Measurements from ENCODE around the gene CGNL1.

The CGNL1 gene

DNA sequence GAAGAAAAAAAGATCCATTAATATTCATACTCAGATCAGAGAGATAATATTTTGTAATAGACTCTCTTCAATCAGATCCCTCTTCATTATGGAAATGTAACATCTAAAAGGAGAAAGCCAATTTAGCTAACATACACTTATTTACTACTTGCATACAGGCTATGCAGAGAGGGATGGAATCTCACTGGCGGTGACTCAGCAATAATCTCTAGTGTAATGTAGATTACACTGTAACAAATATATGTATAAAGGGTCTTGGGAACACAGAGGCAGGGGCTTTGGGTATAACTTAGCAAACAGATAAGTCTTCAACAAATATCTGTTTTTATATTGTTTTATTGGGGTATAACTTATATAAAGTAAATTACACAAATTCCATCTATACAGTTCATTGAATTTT, 69.6 kb downstream of the CGNL1 start:
- in situ Hi-C loops (cut with MboI; ENCODE audit: low sequenced_read_pairs), result no loop called here

DNA sequence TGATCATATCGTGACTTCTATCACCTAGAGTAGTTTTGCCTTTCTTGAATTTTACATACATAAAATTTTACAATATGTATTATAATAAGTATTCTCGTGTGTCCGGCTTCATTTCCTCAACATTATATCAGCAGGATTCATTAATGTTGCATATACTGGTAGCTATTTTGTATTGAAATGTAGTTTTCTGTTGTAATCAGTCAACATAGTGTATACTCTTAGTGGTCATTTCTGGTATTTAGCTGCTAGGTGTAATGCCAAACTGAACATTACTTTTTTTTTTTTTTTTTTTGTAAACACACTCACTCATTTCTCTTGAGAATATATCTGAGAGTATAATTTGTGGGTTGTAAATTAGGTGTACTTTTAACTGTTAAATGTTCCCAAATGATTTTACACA, 70.1 kb downstream of the CGNL1 start:
- in situ Hi-C loops (cut with MboI; ENCODE audit: low sequenced_read_pairs), result no loop called here

DNA sequence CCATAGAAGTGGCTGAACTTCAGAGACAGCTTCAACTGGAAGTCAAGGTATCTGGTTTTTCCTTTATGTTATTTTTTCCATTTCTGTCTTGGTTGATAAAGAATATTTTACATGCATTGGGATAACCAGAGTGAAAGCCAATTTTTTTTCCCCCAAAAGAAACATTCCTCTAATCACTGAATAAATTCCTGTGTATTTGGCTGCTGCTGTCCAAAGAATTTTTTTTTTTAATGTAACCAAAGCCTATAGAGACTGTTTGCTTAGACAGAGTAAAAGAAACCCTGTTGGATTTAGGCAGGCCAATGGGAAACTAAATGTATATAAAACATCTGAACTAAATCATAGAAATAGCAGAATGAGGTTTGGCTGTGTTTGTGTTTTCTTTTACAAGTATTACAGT, 75.2 kb downstream of the CGNL1 start:
- in situ Hi-C loops (cut with MboI; ENCODE audit: low sequenced_read_pairs), result no loop called here

DNA sequence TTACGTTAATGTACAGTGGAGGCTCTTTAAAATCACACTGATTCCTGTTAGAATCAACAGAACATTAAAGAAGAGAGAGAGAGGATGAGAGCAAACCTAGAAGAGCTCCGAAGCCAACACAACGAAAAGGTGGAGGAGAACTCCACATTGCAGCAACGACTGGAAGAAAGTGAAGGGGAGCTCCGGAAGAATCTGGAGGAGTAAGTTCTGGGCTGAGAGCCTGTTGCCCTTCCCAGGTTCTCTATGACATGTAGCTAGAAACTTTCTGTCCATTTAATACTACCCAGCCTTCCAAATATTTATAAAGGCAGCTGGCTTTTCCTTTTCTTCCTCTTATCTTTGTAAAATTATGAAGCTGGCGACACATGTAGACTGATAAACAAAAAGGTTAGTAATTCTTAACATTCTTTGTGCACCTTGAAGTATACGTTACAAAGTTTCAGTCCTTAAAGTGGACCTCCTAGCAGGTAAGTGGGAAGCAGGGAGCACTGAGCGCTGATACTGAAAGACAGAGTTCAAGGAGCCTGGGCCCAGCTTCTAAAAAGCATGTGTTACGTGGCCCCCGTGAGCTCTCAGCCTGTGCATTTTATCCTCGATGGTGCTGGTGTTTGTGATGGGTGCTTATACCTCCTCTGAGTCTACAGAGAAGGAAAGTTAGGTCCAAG, 75.9 kb downstream of the CGNL1 start:
- in situ Hi-C loops (cut with MboI; ENCODE audit: low sequenced_read_pairs), result no loop called here

DNA sequence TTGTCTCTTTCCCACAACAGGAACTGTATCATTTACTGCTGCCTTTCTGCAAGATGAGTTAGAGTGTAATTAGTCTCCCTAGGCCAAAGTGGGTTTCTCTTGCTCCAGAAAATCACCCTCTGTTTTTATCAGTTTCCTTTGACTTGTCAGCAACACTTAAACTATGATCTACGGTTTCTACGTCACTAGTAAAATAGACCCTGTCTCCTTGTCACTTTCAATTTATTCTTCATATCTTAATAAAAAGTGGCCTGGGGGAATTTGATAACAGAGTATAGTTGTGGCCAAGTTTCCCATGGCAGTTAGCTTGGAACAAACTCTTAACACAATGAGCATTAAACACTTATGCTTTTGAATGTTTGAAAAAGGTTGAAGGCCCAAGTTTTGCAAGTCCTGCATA, 79.6 kb downstream of the CGNL1 start:
- in situ Hi-C loops (cut with MboI; ENCODE audit: low sequenced_read_pairs), result no loop called here

DNA sequence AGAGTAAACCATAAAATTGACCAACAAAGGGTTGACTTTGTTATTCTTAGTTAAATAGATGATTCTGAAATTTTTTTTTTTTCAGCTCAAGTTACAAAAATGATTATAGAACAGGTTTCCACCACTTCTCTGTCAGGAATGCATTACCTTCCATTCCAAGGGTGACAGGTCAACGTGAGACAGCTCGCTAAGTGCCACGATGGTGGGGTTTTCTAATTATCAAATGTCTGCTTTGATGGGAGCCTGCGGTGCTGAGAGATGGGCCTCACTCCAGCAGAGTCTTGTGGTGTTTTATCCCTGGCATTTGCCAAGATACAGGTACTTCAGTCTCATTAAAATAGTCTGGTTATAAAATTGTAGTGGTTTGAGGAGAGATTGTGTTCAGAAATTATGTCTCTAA, 80.3 kb downstream of the CGNL1 start:
- in situ Hi-C loops (cut with MboI; ENCODE audit: low sequenced_read_pairs), result no loop called here

DNA sequence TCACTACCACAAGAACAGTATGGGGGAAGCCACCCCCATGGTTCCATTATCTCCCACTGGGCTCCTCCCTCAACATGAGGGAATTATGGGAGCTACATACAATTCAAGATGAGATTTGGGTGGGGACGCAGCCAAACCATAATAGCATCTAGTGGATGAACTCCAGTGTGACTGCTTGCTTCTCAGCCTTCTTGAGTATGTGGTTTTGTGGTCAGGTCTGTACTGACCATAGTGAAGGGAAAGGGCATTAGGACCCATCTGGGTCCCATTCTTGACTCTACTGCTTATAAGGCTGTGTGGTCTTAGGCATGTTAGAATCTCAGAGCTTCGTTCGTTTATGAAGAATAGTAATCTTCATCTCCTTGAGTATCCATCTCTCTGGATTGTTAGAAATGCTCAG, 81.4 kb downstream of the CGNL1 start:
- in situ Hi-C loops (cut with MboI; ENCODE audit: low sequenced_read_pairs), result no loop called here

DNA sequence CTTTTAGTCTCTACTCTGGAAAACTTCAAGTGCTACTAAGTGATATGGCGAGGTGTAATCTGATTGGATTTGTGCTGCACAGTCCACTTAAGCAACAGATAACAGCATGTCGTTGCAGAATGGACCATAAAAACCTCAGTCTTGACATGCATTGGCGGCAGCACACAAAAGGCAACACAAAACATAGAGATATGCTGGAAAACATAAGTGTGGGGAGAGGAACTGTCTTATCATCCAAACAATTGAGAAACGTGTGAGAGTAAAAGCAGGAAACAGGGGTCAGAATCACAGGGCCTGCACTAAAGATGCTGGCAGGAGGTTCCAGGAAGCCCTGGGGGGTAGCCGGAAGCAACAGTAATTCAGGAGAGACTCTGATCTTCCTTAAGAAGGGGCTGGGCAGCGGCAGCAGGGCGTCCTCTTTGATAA, 82.1 kb downstream of the CGNL1 start:
- in situ Hi-C loops (cut with MboI; ENCODE audit: low sequenced_read_pairs), result no loop called here

DNA sequence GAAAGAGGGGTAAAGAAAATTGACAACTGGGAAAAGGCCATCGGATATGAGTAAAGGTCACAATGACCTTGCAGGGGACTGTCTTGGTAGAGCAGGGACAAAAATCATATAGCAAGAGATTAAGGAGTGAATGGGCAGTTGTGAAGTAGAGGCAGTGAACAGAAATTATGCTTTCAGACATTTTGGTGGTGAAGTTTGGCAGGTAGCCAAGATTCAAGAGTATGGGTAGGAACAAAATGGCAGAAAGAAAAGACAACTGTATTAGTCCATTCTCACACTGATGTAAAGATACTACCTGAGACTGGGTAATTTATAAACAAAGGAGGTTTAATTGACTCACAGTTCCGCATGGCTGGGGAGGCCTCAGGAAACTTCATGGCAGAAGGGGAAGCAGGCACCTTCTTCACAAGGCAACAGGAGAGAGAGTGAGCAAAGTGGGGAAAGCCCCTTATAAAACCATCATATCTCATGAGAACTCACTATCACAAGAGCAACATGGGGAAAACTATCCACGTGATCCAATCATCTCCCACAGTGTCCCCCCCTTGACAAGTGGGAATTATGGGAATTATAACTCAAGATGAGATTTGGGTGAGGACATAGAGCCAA, 84.0 kb downstream of the CGNL1 start:
- in situ Hi-C loops (cut with MboI; ENCODE audit: low sequenced_read_pairs), result no loop called here

DNA sequence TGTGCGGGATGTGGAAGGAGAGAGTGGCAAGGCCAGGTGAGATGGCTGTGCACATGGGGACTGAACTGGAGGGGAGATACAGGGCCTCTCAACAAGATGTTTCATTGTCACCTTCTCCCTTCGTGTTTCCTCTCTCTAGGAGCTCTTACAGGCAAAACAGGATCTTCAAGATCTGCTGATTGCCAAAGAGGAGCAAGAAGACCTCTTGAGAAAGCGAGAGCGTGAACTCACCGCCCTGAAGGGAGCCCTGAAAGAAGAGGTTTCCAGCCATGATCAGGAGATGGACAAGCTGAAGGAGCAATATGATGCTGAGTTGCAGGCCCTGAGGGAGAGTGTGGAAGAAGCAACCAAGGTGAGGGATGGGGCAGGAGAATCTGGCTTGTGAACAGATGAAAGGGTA, 85.2 kb downstream of the CGNL1 start:
- in situ Hi-C loops (cut with MboI; ENCODE audit: low sequenced_read_pairs), result no loop called here

DNA sequence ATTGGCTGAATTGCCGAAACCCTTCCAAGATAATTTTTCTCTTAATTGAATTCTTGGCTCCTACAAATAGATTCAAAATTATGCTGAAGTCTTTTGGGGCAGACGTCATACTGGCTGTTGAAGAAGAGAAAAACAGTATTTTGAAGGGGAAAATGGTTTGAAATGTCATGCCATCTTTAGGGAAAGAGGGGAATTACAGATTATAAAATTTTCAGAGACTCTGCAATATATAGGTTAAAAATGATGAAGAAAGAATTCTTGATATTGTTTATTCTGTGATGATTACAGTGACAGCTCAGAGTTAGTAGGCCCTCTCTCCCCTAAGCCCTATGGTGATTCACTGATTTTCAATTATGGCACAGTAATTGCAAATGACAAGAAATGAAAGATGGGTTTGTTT, 86.1 kb downstream of the CGNL1 start:
- in situ Hi-C loops (cut with MboI; ENCODE audit: low sequenced_read_pairs), result no loop called here

DNA sequence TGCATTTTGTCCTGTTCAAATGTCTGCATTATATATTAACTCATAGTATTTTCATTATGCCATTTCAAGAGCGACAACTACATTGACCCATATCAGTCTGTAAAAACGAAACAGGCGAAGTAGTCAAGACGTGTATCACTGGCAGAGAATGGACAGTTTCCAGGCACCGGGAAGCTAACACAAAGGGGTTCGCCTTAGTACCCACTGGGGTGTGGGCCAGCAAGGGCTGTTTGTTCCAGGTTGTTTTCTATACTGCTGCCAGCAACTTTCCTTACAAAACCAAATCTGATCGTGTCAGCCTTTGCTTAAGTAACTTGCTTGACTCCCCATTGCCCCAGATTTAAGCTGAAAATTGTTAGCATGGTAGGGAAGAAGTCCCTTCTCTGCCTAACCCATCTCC, 87.1 kb downstream of the CGNL1 start:
- in situ Hi-C loops (cut with MboI; ENCODE audit: low sequenced_read_pairs), result no loop called here

DNA sequence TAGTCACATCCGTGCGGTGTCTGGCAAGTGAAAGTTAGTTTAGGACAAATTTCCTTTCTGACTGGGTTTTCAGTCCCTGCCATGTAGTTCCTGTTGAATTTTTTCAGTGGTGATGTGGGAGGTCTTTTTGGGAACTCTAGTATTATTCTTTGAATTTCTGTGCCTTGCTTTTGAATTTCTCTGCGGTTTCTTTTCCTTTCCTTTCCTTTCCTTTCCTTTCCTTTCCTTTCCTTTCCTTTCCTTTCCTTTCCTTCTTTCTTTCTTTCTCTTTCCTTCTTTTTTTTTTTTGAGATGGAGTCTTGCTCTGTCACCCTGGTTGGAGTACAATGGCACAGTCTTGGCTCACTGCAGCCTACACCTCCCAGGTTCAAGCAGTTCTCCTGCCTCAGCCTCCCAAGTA, 88.2 kb downstream of the CGNL1 start:
- in situ Hi-C loops (cut with MboI; ENCODE audit: low sequenced_read_pairs), result no loop called here

DNA sequence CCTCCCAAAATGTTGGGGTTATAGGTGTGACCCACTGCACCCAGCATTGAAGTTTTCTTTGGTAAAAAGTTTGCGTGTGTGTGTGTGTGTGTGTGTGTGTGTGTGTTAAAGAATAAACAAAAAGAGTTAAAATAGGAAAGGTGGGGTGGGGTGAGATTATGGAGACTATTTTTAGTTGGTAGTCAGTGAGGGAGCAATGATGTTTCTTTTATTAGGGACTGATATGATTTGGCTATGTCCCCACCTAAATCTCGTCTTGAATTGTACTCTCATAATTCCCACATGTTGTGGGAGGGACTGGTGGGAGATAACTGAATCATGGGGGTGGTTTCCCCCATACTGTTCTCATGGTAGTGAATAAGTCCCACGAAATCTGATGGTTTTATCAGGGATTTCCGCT, 92.2 kb downstream of the CGNL1 start:
- in situ Hi-C loops (cut with MboI; ENCODE audit: low sequenced_read_pairs), result no loop called here

DNA sequence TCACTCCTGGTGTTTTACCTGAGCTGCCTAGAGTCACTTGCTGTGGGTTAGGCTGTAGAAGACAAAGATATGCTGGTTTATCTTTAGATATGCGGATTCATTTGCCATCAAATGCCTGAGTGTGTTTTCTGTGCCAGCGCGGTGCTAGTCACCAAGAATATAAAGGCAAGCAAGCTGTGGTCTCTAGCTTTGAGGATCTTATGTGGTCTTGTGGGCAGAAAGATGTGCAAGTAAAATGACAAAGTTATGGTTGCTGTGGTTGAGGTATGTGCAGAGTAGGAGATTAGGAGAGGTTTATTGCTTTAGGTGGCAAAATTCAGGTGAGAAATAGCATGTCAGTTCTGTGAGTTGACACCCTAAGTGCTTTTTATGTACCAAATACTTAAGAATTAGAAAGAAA, 94.2 kb downstream of the CGNL1 start:
- in situ Hi-C loops (cut with MboI; ENCODE audit: low sequenced_read_pairs), result no loop called here

DNA sequence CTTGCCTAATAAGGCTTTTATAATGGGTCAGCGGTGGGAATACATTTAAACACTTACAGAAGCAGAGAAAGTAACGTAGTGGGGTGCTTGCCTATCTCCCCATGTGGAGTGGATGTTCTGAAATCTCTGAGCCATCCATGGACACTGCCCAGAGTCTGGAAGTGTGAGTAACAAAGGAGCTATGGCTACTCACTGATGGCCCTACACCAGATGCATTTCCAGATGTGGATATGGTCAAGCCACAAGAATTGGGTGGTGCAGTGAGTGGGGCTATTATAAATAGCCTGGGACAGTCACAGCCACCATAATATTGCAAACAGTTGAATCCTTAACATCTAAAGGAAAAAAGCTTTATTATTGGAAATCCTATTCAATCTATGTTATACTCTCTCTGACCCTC, 96.6 kb downstream of the CGNL1 start:
- in situ Hi-C loops (cut with MboI; ENCODE audit: low sequenced_read_pairs), result no loop called here

DNA sequence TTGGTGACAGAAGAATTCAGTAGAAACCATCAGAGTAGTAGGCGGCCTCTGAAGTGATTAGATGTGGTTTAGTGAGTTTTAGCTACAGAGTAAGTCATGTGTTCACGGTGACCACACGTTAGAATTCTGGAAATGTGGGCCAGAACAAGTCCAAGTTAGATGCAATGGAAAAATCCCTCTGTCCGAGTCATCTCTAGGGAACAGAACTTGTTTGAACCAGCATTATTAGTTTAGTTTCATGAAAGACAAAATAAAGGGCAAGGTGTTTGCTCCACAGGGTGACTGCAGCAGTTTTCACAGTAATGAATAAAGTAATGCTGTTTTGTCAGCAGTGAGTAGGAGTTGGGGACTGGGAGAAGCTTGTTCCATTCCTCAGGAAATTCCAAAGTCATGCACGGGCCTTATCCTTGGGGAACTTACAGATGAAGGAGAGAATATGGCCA, 100.2 kb downstream of the CGNL1 start:
- in situ Hi-C loops (cut with MboI; ENCODE audit: low sequenced_read_pairs), result no loop called here

DNA sequence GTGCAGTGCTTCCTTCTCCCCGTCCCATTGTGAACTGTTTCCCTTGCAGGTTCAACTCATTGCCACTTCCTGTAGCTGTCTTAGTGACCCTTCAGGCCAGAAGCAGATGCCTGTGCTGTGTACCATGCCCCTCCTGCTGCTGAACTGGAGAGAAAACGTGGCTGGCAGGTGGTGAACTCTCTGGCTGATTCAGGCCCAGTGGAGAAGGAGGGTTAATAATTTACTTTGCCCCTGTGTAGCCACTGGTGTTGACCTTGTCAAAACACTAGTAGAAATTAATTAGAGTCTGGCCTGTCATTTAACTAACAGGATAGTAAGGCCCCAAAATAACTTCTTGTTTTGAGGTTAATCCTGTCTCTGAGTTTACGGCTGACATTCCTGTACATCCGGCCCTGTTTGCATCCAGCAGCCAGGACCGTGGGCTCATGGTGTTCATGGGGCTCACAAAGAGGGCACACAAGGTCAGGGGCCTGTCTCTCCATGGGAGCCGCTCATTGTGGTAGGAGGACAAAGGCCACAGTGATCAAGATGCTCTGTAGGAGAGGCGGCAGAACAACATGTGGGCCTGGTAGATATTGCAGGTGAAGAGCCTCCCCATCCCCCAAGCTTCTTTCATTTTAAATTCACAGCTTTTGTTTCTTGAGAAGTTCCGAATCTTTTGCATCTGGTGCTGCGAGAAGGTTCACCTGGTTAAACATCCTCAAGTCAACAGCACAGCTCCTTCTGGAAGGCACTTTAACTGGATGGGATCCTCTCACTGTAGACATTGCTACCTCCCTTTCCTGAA, 101.6 kb downstream of the CGNL1 start:
- in situ Hi-C loops (cut with MboI; ENCODE audit: low sequenced_read_pairs), result no loop called here

DNA sequence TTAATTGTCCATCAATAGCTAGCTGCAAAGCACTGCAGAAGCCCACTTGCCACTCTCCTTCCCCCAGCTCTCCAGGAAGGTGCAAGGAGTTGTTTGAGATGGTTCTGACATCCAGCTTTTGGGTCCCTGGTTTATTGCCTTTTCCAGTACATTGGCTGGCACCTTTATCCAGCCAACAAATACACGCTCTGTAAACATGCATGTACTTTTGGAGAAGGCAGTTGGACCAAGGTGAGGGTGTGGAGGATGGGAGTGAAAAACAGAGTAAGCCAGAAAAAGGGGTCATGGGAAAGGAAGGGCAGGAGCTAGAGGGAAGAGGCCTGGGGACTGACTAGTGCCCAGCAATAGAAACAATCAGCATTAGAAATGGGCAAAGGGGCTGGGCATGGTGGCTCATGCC, 102.7 kb downstream of the CGNL1 start:
- in situ Hi-C loops (cut with MboI; ENCODE audit: low sequenced_read_pairs), result no loop called here

DNA sequence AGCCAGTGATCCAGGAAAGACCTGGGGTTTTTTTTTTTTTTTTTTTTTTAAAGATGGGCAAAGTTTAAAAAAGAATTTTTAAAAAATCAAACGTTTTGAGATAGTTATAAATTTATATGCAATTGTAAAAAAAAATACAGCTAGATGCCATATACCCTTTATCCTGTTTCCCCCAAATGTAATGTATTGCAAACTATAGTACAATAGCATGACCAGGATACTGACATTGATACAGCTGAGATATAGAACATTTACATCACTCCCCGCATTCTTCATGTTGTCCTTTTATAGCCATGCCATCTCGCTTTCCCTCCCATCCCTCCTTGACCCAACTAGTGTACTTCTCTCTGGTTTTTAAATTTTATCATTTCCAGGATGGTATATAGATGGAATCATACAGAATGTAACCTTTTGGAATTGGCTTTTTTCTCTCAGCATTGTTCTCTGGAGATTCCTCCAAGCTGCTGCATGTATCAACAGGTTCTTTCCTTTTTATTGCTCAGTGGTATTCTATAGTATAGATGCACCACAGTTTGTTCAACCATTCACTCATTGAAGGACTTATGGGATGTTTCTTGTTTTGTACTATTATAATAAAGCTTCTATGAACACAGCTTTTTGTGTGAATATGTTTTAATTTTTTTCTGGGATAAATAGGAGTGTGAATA, 104.9 kb downstream of the CGNL1 start:
- in situ Hi-C loops (cut with MboI; ENCODE audit: low sequenced_read_pairs), result no loop called here

DNA sequence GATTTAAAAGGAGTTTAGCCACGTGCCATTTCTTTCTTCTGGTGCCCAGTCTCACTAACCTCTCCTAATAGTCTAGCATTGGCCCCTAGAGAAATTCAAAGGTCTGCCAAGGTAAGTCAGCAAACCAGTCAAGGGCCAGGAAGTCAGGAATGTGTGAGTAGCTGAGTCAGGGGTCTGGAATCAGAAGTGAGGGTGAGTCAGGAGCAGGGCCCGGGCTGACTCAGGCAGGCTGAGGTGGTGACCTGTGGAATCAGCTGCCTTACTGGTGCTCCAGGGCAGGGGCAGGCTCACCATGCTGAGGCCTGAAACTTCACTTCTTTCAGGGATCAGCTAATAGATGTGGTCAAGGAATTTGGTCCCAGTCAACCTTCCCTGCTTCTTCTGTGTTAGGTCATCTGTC, 109.6 kb downstream of the CGNL1 start:
- in situ Hi-C loops (cut with MboI; ENCODE audit: low sequenced_read_pairs), result no loop called here

DNA sequence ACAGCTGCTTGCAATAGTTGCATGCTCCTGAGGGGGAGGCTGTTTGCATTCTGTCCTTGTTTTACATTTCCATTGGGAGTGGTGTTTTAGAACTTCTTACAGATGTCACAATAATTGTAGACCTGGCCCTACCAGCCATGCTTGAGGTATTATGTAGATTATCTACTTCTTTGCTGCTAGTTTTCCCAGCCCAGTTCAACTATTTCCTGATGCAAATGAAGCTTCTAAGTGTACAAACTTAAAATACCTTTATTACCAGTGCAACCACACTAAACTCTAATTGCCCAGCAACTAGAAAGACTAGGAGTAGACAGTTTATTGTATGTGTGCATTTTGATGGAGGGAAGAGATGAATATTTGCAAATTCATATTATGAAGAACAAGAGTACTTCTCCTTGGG, 110.5 kb downstream of the CGNL1 start:
- in situ Hi-C loops (cut with MboI; ENCODE audit: low sequenced_read_pairs), result no loop called here

All from hTERT RPE-1 (cell line).